ENCODE results near the gene MYO5B.
"Not testable (repeated sequence)": the region's sequence is repeated elsewhere in the genome, so short reads cannot be mapped to it uniquely, and the experiment has no call there.

The MYO5B gene

DNA sequence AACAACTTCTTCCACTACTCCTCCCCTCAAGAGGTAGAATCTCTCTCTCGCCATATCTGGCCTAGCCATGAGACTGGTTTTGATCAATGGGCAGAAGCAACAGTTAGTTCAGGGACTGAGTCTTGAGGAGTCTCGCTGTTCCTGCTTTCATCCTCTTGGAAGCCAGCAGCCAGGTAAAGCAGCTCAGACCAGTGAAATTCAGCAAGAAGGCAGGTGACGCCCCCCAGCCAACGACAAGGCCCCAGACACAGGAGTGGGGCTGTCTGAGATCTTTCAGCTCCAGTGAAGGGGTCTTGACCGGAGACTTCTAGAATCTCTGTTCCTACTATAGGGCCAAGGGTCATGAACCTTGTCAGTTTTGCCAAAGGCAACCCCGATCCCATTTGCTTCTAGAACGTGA lies 341.9 kb downstream of the MYO5B start:
- no peak for DNase-seq (ENCODE audit: low read depth)

DNA sequence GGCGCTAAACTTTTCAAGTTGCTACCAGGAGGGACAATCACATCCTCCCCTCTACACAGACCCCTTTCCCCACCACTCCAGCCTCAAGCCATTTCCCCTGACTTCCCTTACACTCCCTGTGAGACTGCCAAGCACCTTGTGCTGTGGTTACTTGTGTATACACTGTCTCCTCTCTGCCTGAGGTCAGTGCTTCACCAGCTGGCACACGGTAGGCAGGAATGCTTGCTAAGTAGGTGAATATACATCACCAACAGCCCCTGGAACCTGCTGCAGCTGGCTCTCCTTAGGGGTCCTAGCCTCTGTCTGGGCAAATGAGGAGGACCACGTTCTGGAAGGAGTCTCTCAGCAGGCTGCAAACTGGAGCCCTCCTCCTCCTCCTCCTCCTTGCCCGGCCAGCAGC lies 343.3 kb downstream of the MYO5B start:
- DNase-seq (ENCODE audit: low read depth) = no peak

DNA sequence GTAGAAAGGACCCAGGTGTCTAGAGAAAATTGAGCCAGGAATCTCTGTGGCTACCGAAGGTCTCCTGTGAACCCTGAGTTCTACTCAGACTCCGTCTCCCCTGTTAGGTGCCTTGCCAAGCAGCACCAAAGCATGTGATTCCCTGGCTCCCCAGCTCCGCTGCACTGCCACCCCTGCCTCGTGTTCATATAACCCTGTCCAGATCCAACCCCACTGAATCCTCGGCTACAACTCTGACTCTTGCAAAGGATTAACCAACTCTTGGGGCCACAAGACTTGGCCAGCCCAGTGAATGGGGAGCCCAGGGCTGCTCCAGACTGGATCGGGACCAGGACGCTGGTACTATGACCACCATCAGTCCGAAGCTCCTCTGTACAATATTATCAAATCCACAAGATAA lies 344.3 kb downstream of the MYO5B start:
- DNase-seq (ENCODE audit: low read depth) = no peak

DNA sequence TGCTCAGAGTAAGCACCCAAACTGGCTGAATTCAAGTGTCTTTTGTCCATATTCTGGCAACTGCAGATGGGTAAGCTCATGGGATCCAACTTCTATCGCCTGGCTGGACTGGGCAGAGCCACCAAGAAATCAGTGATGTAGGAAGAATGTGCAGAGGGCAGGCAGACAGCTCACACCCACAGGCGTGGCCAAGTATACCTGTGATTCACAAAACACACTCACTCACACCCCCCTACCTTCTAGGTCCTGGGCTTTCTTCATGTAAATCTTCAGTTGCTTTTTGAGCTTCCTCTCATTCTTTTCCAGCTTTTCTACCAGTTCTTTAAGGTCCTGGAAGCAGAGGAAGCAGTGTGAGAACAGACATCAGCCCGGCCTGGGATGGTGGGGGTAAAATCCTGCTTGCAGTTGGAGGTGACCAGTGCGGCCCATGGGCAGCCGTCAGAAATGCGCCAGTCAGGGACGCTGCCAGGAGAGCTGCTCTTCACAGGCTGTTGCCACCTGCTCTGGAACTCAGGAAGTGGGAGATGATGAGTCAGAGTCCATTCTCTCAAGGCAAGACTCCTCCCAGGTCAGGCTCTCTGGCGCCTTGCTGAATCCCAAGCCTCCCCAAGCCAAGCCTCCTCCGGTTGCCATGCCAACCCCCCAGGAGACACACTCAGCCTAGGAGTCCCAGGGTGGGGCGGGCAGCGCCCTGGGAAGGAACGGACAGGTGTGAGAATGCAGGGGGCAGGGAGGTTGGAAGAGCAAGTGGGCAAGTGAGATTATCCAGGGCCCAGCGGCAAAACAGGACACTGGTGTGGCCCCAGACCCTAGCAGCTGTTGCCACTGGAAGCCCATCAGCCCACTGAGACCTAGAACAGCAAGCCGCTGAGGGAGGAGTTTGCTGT lies 345.4 kb downstream of the MYO5B start:
- DNase-seq (ENCODE audit: low read depth) = peak; percentile 92

DNA sequence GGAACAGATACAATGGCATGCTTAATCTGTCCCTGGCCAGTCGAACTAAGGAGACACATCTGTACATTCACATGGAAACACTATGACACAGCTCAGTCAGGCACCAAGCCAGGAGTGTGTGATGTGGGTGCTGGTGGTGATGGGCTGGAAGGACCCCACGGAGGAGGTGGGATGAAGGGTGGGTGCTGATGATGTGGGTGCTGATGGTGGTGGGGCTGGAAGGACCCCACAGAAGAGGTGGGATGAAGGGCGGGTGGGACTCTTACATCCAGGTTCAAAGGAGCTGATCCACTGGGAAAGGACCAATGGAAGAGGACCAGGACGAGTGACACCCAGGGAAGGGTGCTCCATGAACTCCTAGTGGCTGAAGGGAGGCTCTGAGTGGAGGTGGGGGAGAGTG lies 346.8 kb downstream of the MYO5B start:
- no peak for DNase-seq (ENCODE audit: low read depth)

DNA sequence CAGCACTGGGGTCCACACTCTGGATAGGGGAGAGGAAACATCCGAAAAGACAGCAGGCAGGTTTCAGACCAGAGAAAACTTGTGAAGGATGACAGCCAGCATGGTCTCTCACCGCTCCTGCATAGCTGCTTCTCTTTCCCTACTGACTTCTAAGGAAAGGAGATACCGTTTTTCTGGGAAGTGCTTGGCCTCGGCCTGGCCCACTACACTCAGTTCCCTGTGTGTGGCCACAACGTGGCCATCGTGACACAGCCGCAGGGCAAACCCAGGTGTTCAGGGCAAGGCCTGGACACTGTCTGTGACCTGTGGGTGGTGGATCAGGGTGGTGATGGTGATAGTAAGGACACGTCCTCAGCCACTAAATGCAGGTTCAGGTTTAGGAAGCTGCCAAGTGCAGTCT lies 347.4 kb downstream of the MYO5B start:
- DNase-seq (ENCODE audit: low read depth) = no peak

DNA sequence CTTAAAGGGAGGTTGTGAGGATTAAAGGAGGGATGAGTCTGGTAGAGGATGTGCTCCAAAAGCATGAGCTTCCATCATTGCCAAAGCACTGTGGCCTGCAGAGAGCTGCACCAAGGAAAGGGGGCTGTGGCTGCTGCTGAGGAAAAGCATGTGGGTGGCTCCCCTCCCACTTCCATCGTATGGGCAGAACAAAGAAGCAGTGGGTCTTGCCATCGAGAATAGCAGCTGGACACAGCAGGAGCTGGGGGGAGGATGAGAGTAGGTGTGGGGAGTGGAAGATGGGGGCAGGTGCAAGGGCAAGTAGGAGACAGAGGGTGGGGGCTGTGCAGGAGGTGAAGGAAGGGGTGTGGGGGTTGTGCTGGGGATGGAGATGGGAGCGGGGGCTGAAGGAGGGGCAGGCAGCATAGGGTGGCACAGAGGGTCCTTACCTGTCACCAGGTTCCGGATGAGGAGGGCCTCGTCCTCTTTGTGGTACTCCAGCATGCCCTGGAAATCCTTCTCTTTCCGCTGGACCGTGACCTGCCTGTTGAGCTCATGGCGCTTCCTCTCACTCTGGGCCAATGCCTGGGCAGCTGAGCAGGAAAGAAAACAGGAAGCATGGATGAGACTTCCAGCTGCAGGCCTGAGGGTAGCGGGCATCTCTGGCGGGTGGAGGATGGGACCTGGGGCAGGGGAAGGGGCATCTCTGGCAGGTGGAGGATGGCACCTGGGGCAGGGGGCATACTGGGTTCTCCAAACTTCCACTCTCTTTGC lies 348.1 kb downstream of the MYO5B start:
- no peak for DNase-seq (ENCODE audit: low read depth)

DNA sequence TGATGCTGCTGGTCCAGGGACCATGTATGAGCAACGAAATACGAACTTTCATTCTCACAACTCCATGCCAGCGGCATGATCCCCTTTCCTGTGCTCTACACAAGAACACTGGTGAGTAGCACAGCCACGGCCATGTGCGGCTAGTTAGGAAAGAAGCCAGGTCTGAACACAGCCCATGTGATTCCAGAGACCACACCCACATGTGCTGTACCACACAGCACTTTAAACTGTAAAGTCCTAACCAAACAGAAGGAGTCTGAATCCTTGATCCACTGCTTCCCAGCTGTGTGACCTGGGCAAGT lies 348.6 kb downstream of the MYO5B start:
- peak; percentile 67 for DNase-seq (ENCODE audit: low read depth)

DNA sequence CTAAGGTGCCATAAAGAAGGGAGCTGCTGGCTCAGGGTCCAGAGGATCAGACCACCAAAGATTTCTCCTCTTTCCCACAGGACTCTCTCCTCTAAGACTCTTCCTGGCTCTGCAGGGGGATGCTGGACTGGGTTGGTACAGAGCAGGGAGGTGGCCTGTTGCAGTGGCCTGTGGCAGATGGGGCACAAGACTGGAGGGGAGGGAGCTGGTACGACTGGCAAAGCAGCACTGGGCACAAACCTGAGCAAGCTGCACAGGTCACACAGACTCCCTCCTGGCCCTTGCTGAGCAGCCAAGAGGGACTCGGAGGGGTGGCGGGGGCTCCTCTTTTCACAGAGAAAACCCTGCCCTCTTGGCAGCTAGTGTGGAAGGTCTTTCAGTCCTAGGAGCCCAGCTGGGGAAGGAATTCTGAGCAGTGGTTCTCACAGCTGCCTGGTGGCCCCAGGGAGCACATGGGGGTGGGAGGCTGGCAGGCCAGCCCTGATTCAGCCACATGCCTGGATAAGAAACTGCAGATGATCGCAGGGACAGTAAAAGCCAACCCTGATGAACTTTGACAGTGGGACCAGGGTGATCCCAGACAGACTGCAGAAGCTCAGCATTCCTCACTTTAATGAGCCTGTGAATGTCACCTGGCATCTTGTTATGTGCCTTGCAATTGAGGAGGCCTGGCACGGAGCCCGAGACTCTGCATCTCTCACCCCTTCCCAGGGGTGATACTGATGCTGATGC lies 349.2 kb downstream of the MYO5B start:
- peak; percentile 32 for DNase-seq (ENCODE audit: low read depth)

DNA sequence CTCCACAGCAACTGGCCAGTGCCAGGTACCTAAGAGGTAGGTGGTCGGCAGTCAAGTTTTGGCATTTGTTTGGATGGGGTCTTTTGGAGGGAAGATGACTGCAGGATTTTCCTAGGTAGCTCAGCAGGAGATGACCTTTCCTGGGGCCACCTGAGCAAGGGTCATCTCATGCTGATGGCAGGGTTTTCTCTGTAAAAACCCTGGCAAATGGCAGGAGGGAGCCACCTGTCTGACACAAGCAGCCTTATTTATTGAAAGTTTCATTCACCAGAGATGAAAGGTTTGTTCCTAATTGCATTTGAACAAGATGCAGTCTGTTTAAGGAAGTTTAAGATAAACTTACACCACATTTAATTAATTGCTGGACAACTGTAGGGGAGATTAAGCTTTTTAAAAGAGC lies 350.0 kb downstream of the MYO5B start:
- DNase-seq (ENCODE audit: low read depth) = no peak

DNA sequence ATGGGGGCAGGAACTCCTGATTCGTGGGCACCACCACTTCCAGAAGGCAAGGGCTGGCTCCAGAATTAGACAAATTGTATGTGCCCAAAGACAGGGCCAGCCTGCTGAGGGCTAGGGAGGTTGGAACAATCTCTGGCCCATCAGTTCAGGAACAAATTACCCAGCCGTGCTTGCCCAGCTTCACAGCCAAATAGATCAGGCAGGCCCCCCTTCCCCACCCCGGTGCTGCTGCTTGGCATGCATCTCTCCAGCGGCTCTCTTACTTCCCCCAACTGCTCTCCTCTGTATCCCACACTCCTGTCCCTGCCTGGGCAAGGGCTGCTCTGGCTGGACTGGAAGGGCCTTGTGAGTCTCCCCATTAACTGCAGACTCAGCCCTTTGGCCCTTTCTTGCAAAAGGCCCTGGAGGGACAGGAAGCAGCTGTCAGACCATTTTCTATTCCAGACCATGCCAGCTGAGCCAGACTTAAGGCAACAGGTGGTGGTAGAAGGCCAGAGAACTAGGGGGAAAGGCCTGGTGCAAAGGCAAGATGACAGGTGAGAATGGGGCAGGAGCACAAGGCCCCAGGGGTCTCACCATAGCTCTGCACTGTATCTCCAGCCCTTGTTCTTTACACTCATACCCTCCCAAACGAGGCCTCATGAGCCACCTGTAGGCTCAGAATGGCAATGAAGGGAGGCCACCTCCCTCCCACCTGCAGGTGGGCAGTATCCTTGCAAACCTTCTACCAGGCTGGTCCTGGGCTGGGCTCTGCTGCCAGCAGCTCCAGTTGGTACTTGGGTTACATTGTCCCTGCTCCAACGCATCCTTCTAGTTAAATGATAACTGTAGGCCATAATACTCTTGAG lies 350.9 kb downstream of the MYO5B start:
- no peak for DNase-seq (ENCODE audit: low read depth)

DNA sequence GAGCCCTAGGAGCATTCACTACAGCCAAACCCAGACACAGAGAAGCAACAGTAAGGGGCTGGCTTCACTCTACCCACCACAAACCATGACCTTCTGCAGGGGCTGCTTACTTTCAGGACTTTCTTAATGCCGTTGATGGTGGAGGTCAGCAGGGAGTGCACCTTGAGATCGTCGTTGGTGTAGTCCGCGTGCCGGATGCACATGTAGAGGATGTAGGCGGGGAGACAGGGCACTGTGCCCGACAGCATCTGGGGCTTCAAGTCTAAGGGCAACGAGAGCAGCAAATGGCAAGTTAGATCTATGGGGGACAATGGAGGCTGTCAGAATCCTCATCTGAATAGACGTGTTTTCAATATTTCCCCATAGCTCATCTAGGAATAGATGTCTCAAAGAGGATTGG lies 351.8 kb downstream of the MYO5B start:
- no peak for DNase-seq (ENCODE audit: low read depth)

DNA sequence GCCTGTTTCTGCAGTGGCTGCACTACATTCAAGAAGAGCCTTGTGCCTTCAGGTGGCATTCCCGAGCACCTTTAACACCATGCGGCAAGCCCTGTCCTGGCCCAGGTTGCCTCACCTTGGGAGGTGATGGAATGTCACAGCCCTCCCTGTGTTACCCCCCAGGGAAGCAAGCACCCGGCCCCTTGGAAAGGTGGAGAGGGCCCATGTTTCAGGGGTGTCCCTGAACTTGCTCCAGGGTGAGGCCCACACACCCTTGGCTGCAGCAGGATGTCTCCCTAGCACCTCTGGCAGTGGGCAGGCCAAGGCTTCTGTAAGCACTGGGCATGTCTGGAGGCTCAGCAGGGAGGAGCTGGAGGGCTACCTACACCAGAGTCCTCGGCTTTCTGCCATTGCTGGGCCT lies 352.3 kb downstream of the MYO5B start:
- no peak for DNase-seq (ENCODE audit: low read depth)

DNA sequence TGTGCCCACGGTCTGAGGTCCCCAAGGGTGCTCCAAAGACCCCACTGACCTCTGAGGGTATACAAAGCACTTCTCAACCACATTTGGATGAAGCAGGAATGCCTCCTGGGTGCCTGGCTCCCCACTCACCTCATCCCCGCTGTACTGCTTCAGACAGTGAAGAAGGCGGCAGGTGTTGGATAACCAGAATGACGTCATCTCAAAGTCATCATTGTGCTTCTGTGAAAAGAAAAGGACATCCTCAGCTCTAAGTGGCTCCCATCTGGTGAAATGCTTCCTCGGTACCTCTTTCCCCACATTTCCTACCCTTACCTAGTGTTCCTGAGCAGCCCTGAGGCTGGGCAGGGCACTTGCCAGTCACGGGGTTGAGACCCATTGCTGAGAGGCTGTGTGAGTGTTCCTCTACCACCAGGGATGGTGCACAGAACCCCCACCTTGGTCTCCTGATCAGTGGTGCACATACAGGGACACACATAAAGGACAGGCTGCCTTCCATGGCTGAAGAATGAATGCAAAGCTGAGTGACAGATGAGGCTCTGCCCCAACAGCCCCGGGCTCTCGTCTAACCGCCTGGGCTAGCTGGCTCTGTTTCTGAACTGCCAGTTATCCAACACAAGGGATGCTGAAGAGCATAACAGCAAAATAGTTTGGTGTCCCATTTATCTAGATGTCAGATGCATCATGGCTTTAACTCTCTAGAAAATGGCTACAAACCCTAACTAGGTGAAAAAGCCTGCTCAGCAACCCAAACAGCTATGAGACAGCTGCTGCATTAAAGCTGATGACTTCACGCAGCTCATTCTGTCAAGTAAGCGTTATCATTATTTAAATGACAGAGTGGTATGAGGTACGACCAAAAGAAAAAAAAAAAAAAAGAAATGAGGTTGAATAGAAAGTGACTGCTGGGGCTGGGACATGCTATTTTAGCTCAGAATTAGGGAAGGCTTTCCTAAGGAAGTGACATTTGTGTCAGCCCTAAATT lies 353.4 kb downstream of the MYO5B start:
- DNase-seq (ENCODE audit: low read depth) = no peak

DNA sequence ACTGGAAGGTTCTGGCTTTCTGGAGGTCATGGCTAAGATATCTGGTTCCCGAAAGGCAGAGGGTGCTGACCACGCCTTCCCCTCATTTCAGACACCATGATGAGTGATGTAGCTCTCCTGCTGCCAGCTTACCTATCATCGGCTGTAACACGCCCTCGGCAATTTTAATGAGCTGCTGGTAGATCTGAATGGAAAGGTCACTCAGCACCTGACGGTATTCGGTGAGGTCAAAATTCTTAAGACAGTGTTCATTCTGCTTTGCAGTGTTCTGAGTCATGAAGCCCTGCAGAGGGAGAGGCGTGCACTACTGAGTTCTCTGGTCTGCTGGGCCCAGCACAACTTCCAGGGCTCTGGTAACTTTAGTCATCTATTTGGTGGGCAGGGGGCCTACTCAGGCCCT lies 355.9 kb downstream of the MYO5B start:
- peak; percentile 62 for DNase-seq (ENCODE audit: low read depth)

DNA sequence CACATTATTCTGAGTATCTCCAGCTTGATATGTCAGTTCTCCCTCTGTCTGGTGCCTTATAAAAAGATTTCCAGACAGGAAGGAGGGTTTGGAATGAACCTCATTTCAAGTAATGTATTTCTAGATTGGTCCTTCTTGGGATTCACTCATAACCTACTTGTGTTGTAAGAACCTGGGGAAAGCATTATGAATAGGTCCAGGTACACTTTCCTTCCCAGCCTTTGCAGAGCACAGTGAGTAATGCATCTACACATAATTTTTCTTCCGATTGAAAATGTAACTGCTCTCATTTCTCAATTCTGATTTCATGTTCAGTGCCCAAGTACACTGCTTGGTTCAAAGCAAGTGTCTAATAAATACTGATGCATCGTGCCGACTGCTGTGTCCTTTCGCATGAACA lies 356.6 kb downstream of the MYO5B start:
- no peak for DNase-seq (ENCODE audit: low read depth)

DNA sequence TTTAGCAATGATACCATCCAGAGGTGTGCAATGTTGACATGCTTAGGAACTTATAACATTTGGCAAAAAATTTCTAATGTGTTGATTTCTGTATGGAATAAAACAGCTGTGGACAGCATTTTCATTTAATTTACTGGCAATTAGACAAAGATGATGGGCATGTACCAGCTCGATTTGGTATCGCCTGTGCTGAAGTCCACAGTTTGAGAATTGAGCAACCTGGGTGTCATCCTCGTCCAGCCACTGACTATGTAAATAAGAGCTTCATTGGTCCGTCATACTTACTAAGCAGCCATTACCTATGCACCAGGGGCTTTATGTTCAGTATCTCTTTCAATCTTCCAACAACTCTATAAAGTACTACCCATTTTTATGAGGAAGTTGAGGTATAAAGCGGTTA lies 357.1 kb downstream of the MYO5B start:
- DNase-seq (ENCODE audit: low read depth) = no peak

DNA sequence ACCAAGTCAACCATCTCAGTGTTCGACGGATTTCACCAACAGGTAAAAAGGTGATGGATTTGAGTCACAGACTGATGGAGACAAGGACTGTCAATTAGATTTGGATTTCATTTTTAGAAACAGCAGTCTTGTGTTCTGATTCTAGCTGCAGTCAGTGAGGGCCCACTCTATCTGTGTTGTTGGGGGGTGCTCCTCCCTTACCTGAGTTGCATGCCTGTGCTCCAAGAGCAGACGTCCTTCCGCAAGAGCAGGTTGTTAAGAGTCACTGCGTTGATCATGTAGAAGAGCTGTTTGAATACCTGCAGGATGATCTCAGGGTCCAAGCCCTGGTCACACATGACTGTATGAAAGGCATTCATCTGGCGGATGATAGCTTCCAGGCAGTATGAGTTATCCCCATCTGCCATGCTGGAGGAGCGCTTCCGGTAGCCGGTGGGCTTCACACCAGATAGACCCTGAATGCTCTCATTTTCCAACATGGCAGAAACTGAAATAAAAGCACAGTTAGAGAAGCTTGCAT lies 357.6 kb downstream of the MYO5B start:
- not testable (repeated sequence) for DNase-seq (ENCODE audit: low read depth)

DNA sequence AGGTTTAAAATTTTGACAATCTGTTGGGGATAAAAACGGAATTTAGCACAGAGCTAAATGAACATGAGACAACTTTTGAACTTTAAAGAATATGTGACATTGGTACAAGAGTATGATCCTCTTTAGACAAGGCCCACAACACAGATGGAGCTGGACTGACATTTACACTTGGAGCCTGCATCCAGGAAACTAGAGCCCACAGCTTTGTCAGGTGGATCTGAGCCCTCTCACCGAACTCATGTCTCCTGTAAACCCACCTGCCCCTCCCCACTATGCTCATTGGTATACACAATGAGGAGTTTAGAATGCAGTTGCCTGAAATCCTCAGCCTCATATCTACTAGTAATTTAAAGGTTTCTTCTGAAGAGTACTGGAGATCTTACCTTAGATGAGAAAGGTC lies 359.5 kb downstream of the MYO5B start:
- no peak for DNase-seq (ENCODE audit: low read depth)

DNA sequence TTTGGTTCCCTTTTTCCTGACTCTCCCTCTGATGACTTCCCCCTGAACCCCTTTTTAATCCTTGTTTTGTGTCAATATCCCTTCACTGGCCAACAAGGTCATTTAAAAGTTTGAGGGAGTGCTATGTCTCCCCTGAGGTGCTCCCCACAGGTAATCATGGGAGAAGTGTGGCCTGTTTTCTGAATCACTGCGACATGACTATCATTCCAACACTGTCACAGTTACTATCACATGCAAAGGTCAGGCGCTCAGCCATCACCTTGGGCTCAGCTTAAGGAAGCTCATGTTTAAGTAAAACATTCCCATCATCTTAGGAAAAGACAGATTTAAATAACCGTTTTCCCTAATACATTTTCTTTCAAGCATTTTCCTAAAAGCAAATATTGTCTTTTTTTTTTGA lies 360.7 kb downstream of the MYO5B start:
- no peak for DNase-seq (ENCODE audit: low read depth)

DNA sequence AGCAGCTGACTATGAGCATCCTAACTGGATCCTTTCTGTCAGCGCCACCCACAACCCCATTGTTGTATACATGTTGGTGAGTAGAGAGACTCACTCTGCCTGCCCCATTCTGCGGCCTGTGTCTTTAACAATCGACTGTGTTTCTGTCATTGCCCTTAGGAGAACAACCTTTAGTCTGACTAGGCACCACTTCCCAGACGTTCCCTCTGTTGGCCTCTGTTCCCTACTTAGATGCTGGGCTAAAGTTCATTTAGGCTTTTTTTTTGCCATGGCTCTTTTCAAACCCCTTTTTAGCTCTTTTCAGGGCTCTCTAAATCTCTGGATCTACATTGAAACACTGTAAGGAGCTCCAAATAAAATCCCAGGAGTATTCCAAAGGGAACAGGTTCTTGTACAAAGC lies 361.1 kb downstream of the MYO5B start:
- no peak for DNase-seq (ENCODE audit: low read depth)
